GM21381 (cell line): ENCODE results near the gene PIEZO1.
"Not testable (repeated sequence)": the region's sequence is repeated elsewhere in the genome, so short reads cannot be mapped to it uniquely, and the experiment has no call there.

Experiments
- ATAC-seq: cut with Tn5 transposase; IDR thresholded peaks from one replicate; pipeline ENCODE4 v1.9.1; 2021; ENCODE audit warnings: mild to moderate bottlenecking, moderate library complexity; ENCODE audit not compliant: unreplicated experiment

Gene PIEZO1

GRCh38 chr16:88805887-88806393 lies 20.9 kb upstream of the PIEZO1 start:
- ATAC-seq, result no peak

GRCh38 chr16:88805340-88805715 lies 20.3 kb upstream of the PIEZO1 start:
- ATAC-seq, result no peak

GRCh38 chr16:88804552-88805339 lies 19.7 kb upstream of the PIEZO1 start:
- no peak for ATAC-seq

GRCh38 chr16:88804173-88804551 lies 19.1 kb upstream of the PIEZO1 start:
- ATAC-seq, result no peak

GRCh38 chr16:88803264-88803987 lies 18.4 kb upstream of the PIEZO1 start, which contains the start of gene CDT1:
Gene CDT1, plus strand, starts transcription at chr16:88803789. Its CDS starts 43 bp downstream, at chr16:88803832.
- peak; percentile 65 for ATAC-seq

GRCh38 chr16:88800277-88800592 lies 15.2 kb upstream of the PIEZO1 start:
- no peak for ATAC-seq

- no peak for ATAC-seq
Observed at GRCh38 chr16:88799569-88800276, 14.7 kb upstream of the PIEZO1 start.

- ATAC-seq, result no peak
Observed at GRCh38 chr16:88798772-88799455, 13.9 kb upstream of the PIEZO1 start.

GRCh38 chr16:88798073-88798472 lies 13.1 kb upstream of the PIEZO1 start:
- ATAC-seq, result no peak

- no peak for ATAC-seq
Observed at GRCh38 chr16:88796278-88796677, 11.3 kb upstream of the PIEZO1 start.

GRCh38 chr16:88793251-88793954 lies 8.4 kb upstream of the PIEZO1 start:
- no peak for ATAC-seq

GRCh38 chr16:88792668-88793250 lies 7.7 kb upstream of the PIEZO1 start:
- ATAC-seq, result no peak

GRCh38 chr16:88792078-88792550 lies 7.1 kb upstream of the PIEZO1 start:
- ATAC-seq, result no peak

- ATAC-seq, result no peak
Observed at GRCh38 chr16:88790312-88791211, 5.5 kb upstream of the PIEZO1 start.

- no peak for ATAC-seq
Observed at GRCh38 chr16:88789594-88789993, 4.6 kb upstream of the PIEZO1 start.

GRCh38 chr16:88788749-88789148 lies 3.7 kb upstream of the PIEZO1 start:
- not testable (repeated sequence) for ATAC-seq

- ATAC-seq, result no peak
Observed at GRCh38 chr16:88787579-88788314, 2.7 kb upstream of the PIEZO1 start.

GRCh38 chr16:88784856-88785105 lies 239 bp downstream of the PIEZO1 start:
- ATAC-seq, result no peak
